ENCODE results near the gene ZNF319.

DNA sequence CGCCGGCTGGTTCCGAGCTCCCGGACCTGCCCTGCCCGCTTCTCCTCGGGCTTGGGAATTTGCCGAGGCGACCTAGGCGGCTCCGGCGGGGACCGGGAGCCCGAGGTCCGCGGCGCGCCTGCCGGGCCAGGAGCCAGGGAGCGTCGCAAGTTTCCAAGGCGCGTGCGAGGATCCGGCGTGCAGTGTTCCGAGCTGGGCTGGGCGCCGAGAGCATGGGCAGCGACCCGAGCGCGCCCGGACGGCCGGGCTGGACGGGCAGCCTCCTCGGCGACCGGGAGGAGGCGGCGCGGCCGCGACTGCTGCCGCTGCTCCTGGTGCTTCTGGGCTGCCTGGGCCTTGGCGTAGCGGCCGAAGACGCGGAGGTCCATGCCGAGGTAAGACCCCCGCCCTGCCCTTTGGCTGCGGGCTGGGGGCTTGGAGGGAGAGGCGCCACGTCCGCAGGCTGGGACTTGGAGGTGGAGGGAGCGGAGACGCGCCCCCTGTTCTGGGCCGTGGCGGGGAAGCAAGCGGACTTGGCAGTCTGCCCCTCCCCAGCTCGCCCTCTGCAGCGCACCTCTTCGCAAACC lies 25.8 kb upstream of the ZNF319 start:
- TF ChIP-seq GATA2 (IDR thresholded peaks at IDR 0.05; ENCODE audit: low read depth, low read length) (no peak), GATA3 (IDR thresholded peaks at IDR 0.05; ENCODE audit: low read depth, low read length) (no peak)

Data from SH-SY5Y (cell line).